C4-2B (cell line): ENCODE results near the gene ACAP3.

ENCODE experiments used
- CTCF ChIP-seq: fragments of 450-650 bp; conservative IDR thresholded peaks from 2 replicates; pipeline ENCODE4 v1.5.1; 2017; ENCODE audit warnings: mild to moderate bottlenecking
- ZFX ChIP-seq: fragments of 450-650 bp; IDR thresholded peaks from 2 replicates; pipeline ENCODE4 v1.6.1; 2017

DNA sequence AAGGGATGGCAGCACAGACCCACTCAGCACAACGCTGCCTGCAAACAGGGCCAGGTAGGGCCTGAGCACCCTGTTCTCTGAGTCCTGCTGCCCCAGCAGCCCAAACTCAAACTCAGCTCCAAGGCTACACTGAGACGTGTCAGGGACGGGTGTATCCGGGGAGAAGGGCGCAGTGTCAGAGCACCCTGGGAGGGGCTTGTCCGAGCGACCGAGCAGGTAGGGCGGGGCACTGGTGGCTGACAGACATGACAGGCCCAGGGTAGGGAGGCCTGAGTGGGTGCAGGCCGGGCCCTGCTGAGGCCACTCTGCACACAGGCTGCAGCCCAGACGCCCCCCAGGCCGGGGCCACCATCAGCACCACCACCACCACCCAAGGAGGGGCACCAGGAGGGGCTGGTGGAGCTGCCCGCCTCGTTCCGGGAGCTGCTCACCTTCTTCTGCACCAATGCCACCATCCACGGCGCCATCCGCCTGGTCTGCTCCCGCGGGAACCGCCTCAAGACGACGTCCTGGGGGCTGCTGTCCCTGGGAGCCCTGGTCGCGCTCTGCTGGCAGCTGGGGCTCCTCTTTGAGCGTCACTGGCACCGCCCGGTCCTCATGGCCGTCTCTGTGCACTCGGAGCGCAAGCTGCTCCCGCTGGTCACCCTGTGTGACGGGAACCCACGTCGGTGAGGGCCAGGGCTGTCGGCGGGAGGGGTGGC, 22.0 kb downstream of the ACAP3 start:
- no peak for TF ChIP-seq CTCF
- no peak for TF ChIP-seq ZFX
